ENCODE data around the gene DNTT. TPM values are rescaled to one million over a fixed set of nuclear protein-coding genes. Genes with fewer than 3 reads are reported as not detected.

Gene DNTT
- total RNA-seq, 1 donor from 2014 or later = not detected

DNA sequence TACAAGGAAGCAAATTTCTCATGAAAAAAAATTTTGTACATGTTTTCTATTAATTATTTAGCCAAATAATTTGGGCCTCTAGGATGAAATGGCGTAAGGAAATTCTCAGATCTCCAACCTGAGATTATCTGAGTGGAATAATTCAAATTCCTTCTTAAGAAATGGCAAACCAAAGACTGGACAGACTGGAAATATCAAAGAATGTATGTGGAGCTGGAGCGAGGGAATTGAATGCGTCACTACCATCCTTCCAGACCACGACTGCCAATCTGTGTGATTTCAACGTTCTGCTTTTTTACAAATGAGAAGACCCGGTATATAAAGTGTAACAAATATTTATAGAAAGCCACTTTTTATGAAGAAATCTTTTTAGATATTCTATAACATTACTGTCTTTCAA lies 20.5 kb upstream of the DNTT start:
- Mint-ChIP-seq H3K36me3 (no peaks in the 10 kb centered on the region), H3K27me3 (ENCODE audit: insufficient read depth, low read depth) (no peaks in the 10 kb centered on the region)

DNA sequence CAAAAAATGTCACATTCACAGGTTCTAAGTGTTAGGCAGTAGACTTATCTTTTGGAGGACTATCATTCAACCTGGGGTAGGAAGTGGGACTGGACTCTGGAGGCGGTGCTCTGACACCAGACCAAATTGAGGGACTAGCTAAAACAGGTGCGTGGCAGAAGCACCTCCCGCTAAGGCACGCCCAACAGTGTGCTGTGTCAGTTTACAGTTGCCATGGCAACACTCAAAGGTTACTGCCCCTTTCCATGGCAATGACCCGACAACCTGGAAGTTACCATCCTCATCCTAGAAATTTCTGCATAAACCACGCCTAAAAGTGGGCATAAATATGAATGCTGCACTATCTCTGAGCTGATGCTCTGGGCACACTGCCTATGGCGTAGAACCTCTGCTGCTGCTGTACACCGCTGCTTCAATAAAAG lies 18.9 kb upstream of the DNTT start:
- peak; percentile 45 for DNase-seq (ENCODE audit: low spot score)
- Histone ChIP-seq H3K27ac (no peak overlapping the region), H2AFZ (replicated peaks) (no peak overlapping the region), H3K4me1 (no peaks in the 10 kb centered on the region), H3F3A (ENCODE audit: low read depth) (no peaks in the 10 kb centered on the region), H3K9ac (no peak overlapping the region), H4K20me1 (ENCODE audit: low read depth) (no peaks in the 10 kb centered on the region), H3K4me3 (no peak overlapping the region), H3K4me2 (no peak overlapping the region), H3K9me3 (ENCODE audit: low read depth) (no peaks in the 10 kb centered on the region), H3K27me3 (no peaks in the 10 kb centered on the region), H3K79me2 (ENCODE audit: low read depth) (no peaks in the 10 kb centered on the region), H3K36me3 (no peaks in the 10 kb centered on the region)
- TF ChIP-seq, protein P1, sequence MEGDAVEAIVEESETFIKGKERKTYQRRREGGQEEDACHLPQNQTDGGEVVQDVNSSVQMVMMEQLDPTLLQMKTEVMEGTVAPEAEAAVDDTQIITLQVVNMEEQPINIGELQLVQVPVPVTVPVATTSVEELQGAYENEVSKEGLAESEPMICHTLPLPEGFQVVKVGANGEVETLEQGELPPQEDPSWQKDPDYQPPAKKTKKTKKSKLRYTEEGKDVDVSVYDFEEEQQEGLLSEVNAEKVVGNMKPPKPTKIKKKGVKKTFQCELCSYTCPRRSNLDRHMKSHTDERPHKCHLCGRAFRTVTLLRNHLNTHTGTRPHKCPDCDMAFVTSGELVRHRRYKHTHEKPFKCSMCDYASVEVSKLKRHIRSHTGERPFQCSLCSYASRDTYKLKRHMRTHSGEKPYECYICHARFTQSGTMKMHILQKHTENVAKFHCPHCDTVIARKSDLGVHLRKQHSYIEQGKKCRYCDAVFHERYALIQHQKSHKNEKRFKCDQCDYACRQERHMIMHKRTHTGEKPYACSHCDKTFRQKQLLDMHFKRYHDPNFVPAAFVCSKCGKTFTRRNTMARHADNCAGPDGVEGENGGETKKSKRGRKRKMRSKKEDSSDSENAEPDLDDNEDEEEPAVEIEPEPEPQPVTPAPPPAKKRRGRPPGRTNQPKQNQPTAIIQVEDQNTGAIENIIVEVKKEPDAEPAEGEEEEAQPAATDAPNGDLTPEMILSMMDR (IDR thresholded peaks at IDR 0.05) = no peak
- TF ChIP-seq EZH2 (IDR thresholded peaks at IDR 0.05) = no peak
- no peak for TF ChIP-seq EZH2phosphoT487 (IDR thresholded peaks at IDR 0.05)
- Mint-ChIP-seq H3K27ac (no peak overlapping the region), H3K27me3 (ENCODE audit: insufficient read depth, low read depth) (peaks cover 3% of the 10 kb centered on the region), H3K36me3 (no peaks in the 10 kb centered on the region), H3K4me1 (peaks cover 8% of the 10 kb centered on the region), H3K9me3 (no peaks in the 10 kb centered on the region), H3K4me3 (no peak overlapping the region)

More for the DNA sequence above, 20.5 kb upstream of the DNTT start:
- H3K79me2 ChIP-seq (ENCODE audit: low read depth) = no peaks in the 10 kb centered on the region
- no peak overlapping the region for H3K9ac ChIP-seq
- TF ChIP-seq EZH2 (IDR thresholded peaks at IDR 0.05) = no peak
- no peak for TF ChIP-seq EZH2phosphoT487 (IDR thresholded peaks at IDR 0.05)
- TF ChIP-seq, protein P1 (IDR thresholded peaks at IDR 0.05) = no peak
- H3K4me3 ChIP-seq = no peak overlapping the region
- no peak overlapping the region for H2AFZ ChIP-seq (replicated peaks)
- H4K20me1 ChIP-seq (ENCODE audit: low read depth) = no peaks in the 10 kb centered on the region
- Mint-ChIP-seq H3K9me3 (no peaks in the 10 kb centered on the region), H3K4me1 (peaks cover 11% of the 10 kb centered on the region), H3K27ac (no peak overlapping the region), H3K4me3 (no peak overlapping the region)
- DNase-seq (ENCODE audit: low spot score) = no peak
- H3K36me3 ChIP-seq = no peaks in the 10 kb centered on the region
- H3K4me2 ChIP-seq = no peak overlapping the region
- no peak overlapping the region for H3K27ac ChIP-seq
- H3F3A ChIP-seq (ENCODE audit: low read depth) = no peaks in the 10 kb centered on the region
- H3K9me3 ChIP-seq (ENCODE audit: low read depth) = no peaks in the 10 kb centered on the region
- H3K27me3 ChIP-seq = no peaks in the 10 kb centered on the region
- H3K4me1 ChIP-seq = no peaks in the 10 kb centered on the region

DNA sequence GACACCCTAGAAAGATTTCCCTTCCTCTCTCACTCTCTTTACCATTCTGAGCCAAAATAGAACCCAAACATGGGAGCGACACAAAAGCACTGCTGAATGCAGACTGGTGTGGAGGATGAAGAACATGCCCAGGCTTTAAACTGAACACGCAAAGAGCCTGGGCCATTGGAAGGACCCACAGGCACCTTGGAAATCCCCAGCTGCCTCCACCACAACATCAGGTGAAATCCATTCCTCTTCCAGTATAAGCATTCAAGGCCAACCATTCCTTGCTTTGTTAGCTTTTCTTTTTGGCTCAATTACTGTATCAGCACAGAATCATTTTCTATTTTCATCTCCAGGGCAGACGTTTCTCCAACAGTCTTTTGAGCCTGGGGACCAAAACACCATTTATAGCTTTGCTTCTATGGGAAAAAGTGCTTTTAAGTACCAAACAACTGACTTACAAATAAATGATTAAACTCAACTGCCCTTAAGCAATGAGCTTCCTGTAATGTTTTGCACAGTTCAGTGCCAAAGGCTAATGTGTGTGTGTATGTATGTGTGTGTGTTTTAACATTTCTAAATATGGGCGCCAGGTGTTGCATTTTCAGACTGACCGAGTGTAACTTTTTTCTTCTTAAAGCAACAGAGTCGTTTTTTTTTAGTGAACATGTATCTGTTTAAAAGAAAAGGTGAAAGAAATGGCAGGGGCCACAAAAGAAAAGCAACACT lies 16.7 kb upstream of the DNTT start:
- Mint-ChIP-seq H3K9me3 (no peaks in the 10 kb centered on the region), H3K36me3 (no peaks in the 10 kb centered on the region), H3K4me3 (no peak overlapping the region), H3K27me3 (ENCODE audit: insufficient read depth, low read depth) (peaks cover 3% of the 10 kb centered on the region), H3K4me1 (peaks cover 10% of the 10 kb centered on the region), H3K27ac (no peak overlapping the region)
- Histone ChIP-seq H2AFZ (replicated peaks) (peak overlapping the region; percentile 55), H4K20me1 (ENCODE audit: low read depth) (no peaks in the 10 kb centered on the region), H3K4me1 (no peaks in the 10 kb centered on the region), H3K9ac (no peak overlapping the region), H3K27me3 (no peaks in the 10 kb centered on the region), H3K4me2 (no peak overlapping the region), H3K9me3 (ENCODE audit: low read depth) (no peaks in the 10 kb centered on the region), H3K36me3 (no peaks in the 10 kb centered on the region), H3F3A (ENCODE audit: low read depth) (no peaks in the 10 kb centered on the region), H3K79me2 (ENCODE audit: low read depth) (no peaks in the 10 kb centered on the region), H3K27ac (no peak overlapping the region), H3K4me3 (no peak overlapping the region)
- TF ChIP-seq EZH2 (IDR thresholded peaks at IDR 0.05) = no peak
- TF ChIP-seq, protein P1 (IDR thresholded peaks at IDR 0.05) = no peak
- no peak for DNase-seq (ENCODE audit: low spot score)
